ENCODE data around the gene DLGAP4. TPM values are rescaled to one million over a fixed set of nuclear protein-coding genes. Genes with fewer than 3 reads are reported as not detected.
"Not testable (repeated sequence)": the region's sequence is repeated elsewhere in the genome, so short reads cannot be mapped to it uniquely, and the experiment has no call there.

The DLGAP4 gene
- polyA plus RNA-seq, 4 donors, result 45.2 to 78.3 (median 64.8) TPM

- DNase-seq (ENCODE audit: low read depth in 4 of 4, low spot score in 2 of 4), result no peak
These were observed 161.2 kb downstream of the DLGAP4 start for GRCh38 chr20:36467076-36467999.

GRCh38 chr20:36468149-36469000 lies 162.2 kb downstream of the DLGAP4 start:
- DNase-seq (ENCODE audit: low read depth in 4 of 4, low spot score in 2 of 4), result no peak

GRCh38 chr20:36469973-36470372 lies 163.8 kb downstream of the DLGAP4 start:
- no peak for DNase-seq (ENCODE audit: low read depth in 4 of 4, low spot score in 2 of 4)

GRCh38 chr20:36471885-36472636 lies 165.9 kb downstream of the DLGAP4 start:
- no peak for DNase-seq (ENCODE audit: low read depth in 4 of 4, low spot score in 2 of 4)

GRCh38 chr20:36472637-36473090 lies 166.5 kb downstream of the DLGAP4 start:
- DNase-seq (ENCODE audit: low read depth in 4 of 4, low spot score in 2 of 4), result no peak

- no peak for DNase-seq (ENCODE audit: low read depth in 4 of 4, low spot score in 2 of 4)
These were observed 167.0 kb downstream of the DLGAP4 start for GRCh38 chr20:36473164-36473563.

- no peak for DNase-seq (ENCODE audit: low read depth in 4 of 4, low spot score in 2 of 4)
These were observed 168.4 kb downstream of the DLGAP4 start for GRCh38 chr20:36474563-36474962.

GRCh38 chr20:36475054-36475453 lies 168.9 kb downstream of the DLGAP4 start:
- not testable (repeated sequence) for DNase-seq (ENCODE audit: low read depth in 4 of 4, low spot score in 2 of 4)

GRCh38 chr20:36477475-36477874 lies 171.3 kb downstream of the DLGAP4 start:
- no peak for DNase-seq (ENCODE audit: low read depth in 4 of 4, low spot score in 2 of 4)

GRCh38 chr20:36478137-36478905 lies 172.2 kb downstream of the DLGAP4 start:
- no peak for DNase-seq (ENCODE audit: low read depth in 4 of 4, low spot score in 2 of 4)

GRCh38 chr20:36479938-36480337 lies 173.8 kb downstream of the DLGAP4 start:
- DNase-seq (ENCODE audit: low read depth in 4 of 4, low spot score in 2 of 4), result no peak

GRCh38 chr20:36480456-36481048 lies 174.4 kb downstream of the DLGAP4 start:
- no peak for DNase-seq (ENCODE audit: low read depth in 4 of 4, low spot score in 2 of 4)

- no peak for DNase-seq (ENCODE audit: low read depth in 4 of 4, low spot score in 2 of 4)
These were observed 175.4 kb downstream of the DLGAP4 start for GRCh38 chr20:36481380-36482043.

GRCh38 chr20:36482044-36482473 lies 175.9 kb downstream of the DLGAP4 start:
- no peak for DNase-seq (ENCODE audit: low read depth in 4 of 4, low spot score in 2 of 4)

- DNase-seq (ENCODE audit: low read depth in 4 of 4, low spot score in 2 of 4), result no peak
These were observed 177.2 kb downstream of the DLGAP4 start for GRCh38 chr20:36483209-36483918.

- no peak for DNase-seq (ENCODE audit: low read depth in 4 of 4, low spot score in 2 of 4)
These were observed 178.0 kb downstream of the DLGAP4 start for GRCh38 chr20:36483919-36484808.

GRCh38 chr20:36485286-36485685 lies 179.1 kb downstream of the DLGAP4 start:
- no peak for DNase-seq (ENCODE audit: low read depth in 4 of 4, low spot score in 2 of 4)

All from left renal cortex interstitium (tissue), 4 donors.